ENCODE data around the gene NHLH1. TPM values are rescaled to one million over a fixed set of nuclear protein-coding genes. Genes with fewer than 3 reads are reported as not detected.

NHLH1 gene
- total and polyA plus RNA-seq, 10 of the 15 experiments (the other 5 are each of a cell fraction or from before 2014, with no cell fraction given), result 0.22 to 0.98 (median 0.43) TPM; not detected in 1

DNA sequence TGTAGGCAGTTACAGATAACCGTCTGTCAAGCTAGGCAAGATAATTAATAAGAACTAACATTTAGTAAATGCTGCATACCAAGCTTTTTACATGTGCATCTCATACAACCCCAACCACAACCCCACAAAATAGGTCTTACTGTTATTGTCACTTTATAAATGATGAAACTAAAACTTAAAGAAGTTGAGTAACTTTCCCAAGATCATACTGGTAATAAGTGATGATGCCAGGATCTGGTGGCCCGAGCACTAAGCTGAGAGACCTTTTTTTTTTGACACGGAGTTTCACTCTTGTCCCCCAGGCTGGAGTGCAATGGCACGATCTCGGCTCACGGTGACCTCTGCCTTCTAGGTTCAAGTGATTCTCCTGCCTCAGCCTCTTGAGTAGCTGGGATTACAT, 21.9 kb upstream of the NHLH1 start:
- Histone ChIP-seq H3K27ac (ENCODE audit: control insufficient read depth, insufficient read depth) (no peak overlapping the region), H2AFZ (ENCODE audit: control insufficient read depth, low read depth, low read length) (no peak overlapping the region), H3K4me3 (no peak overlapping the region), H3K9ac (ENCODE audit: control insufficient read depth, insufficient read depth, low read length) (no peak overlapping the region), H3K4me2 (ENCODE audit: control insufficient read depth, insufficient read depth) (peak overlapping the region; percentile 80), H3K9me3 (replicated peaks; ENCODE audit: control insufficient read depth, insufficient read depth, low read length) (no peaks in the 10 kb centered on the region), H3K27me3 (replicated peaks in 1 of 2; ENCODE audit: control insufficient read depth in 2 of 2, insufficient read depth in 2 of 2, low read length in 1 of 2) (no peaks in the 10 kb centered on the region), H3K79me2 (ENCODE audit: control insufficient read depth, insufficient read depth, low read length) (peaks cover 73% of the 10 kb centered on the region), H4K20me1 (ENCODE audit: control insufficient read depth, insufficient read depth) (no peaks in the 10 kb centered on the region), H3K36me3 (ENCODE audit: control insufficient read depth in 2 of 2, insufficient read depth in 2 of 2, low read length in 1 of 2) (peaks cover 6 to 17% of the 10 kb centered on the region in 2 experiments), H3K4me1 (ENCODE audit: control insufficient read depth, insufficient read depth, low read length) (peaks cover 23% of the 10 kb centered on the region)
- POLR2A ChIA-PET, result interaction anchor here (1.4 to 4.8 kb wide), 2 partner anchors 11 to 282 kb away, joined by 3 to 25 read pairs; no protein-coding TSS in a partner anchor
- SMC1A ChIA-PET (ENCODE audit: uncharacterized antibody, unreplicated experiment), result interaction anchor here (1.5 to 1.7 kb wide), 2 partner anchors 10 to 141 kb away, joined by 4 to 5 read pairs; no protein-coding TSS in a partner anchor
- in situ Hi-C loops (cut with MboI) (loop anchor here (25.0 kb wide), 1 partner anchor 1308 kb away; no protein-coding TSS in a partner anchor), intact Hi-C loops (cut with micrococcal nuclease; ENCODE audit: unreplicated experiment) (loop anchor here (5.0 kb wide), 1 partner anchor 262 kb away; no protein-coding TSS in a partner anchor)
- 98% methylated on average over 6 of the region's 6 CpGs for WGBS (ENCODE audit: insufficient coverage, insufficient replicate concordance, low lambda C conversion rate, missing lambda C conversion rate)
- DNase-seq (ENCODE audit: low read depth, low spot score) (no peak), FAIRE-seq (no peak), ATAC-seq (no peak)
- RAD21 ChIA-PET (ENCODE audit: unreplicated experiment), result interaction anchor here (0.7 to 1.4 kb wide), 2 partner anchors 85 to 246 kb away, joined by 3 to 4 read pairs; partner anchors contain the start of gene IGSF8
- no TSS peak for BruUV-seq (replicated peaks)
- TF ChIP-seq SMC3 (IDR thresholded peaks at IDR 0.05; ENCODE audit: borderline replicate concordance, low read length) (no peak), BCLAF1 (IDR thresholded peaks at IDR 0.05) (no peak), RCOR1 (conservative IDR thresholded peaks at IDR 0.05; ENCODE audit: low read depth, low read length) (no peak), SREBF2 (IDR thresholded peaks at IDR 0.05; ENCODE audit: low read length) (no peak), SMAD1 (IDR thresholded peaks at IDR 0.05; ENCODE audit: low read depth, partially characterized antibody) (no peak), USF1 (IDR thresholded peaks at IDR 0.05; ENCODE audit: borderline replicate concordance, extremely low read length, insufficient read depth, low read depth, low read length) (no peak), ZNF24 (IDR thresholded peaks at IDR 0.05) (no peak), ZNF384 (IDR thresholded peaks at IDR 0.05; ENCODE audit: borderline replicate concordance, low read depth, low read length) (no peak), PAX8 (IDR thresholded peaks at IDR 0.05) (no peak), NBN (IDR thresholded peaks at IDR 0.05) (no peak)
- CTCF ChIA-PET, result interaction anchor here (0.9 to 2.9 kb wide), 8 partner anchors 14 to 151 kb away, joined by 3 to 23 read pairs (median 4); partner anchors contain the start of gene DCAF8
